A549 (cell line): ENCODE data around the gene CST4. TPM values are rescaled to one million over a fixed set of nuclear protein-coding genes. Genes with fewer than 3 reads are reported as not detected.

Experiments
- ATAC-seq, 2 experiments: fragments of 200-7000 bp in 1 of 2; fragments of >200 bp in 1 of 2; cut with Nextera tagmentation in 1 of 2; cut with Tn5 transposase in 1 of 2; 3 replicates each; pipeline versions ENCODE4 v1.8.0 to v1.9.1; 2018 to 2020; ENCODE audit warnings: mild to moderate bottlenecking in 1 of 2, moderate library complexity in 1 of 2
- CTCF ChIA-PET: fragments of 300-600 bp; sonication (Branson Sonifier 250); formaldehyde crosslinking; extraction: SDS; loops from one replicate; lab custom pipeline; 2021; ENCODE audit warnings: antibody characterized with exemption, inconsistent platforms; lab: Yijun Ruan, JAX
- POLR2A ChIA-PET: fragments of 350-600 bp; formaldehyde crosslinking; extraction: SDS; loops from one replicate; lab custom pipeline; 2021; ENCODE audit warnings: antibody characterized with exemption, inconsistent platforms; lab: Yijun Ruan, JAX
- DNase-seq, 2 experiments: peaks; one replicate each; pipeline versions ENCODE4 v3.0.0 to v3.0.0-alpha.2; 2011 to 2016; ENCODE audit warnings: low read depth in 1 of 2, low spot score in 1 of 2
- FAIRE-seq: peaks from 2 replicates; lab custom pipeline; 2011; peaks lifted over from hg19 to GRCh38; lab: Jason Lieb, UNC
- H3K27ac ChIP-seq, 2 experiments: fragments of >200 bp; sonication (Bioruptor Twin); formaldehyde crosslinking; 3 replicates each; pipeline ENCODE4 v1.5.1; 2016 to 2017
- H3K4me1 ChIP-seq: fragments of >200 bp; sonication (Bioruptor Twin); formaldehyde crosslinking; 3 replicates; pipeline ENCODE4 v1.6.1; 2016
- H3K4me2 ChIP-seq: fragments of >200 bp; sonication (Bioruptor Twin); formaldehyde crosslinking; 3 replicates; pipeline ENCODE4 v1.6.1; 2016
- H3K4me3 ChIP-seq: fragments of >200 bp; sonication (Bioruptor Twin); formaldehyde crosslinking; 3 replicates; pipeline ENCODE4 v1.5.1; 2016
- H3K9me3 ChIP-seq: fragments of >200 bp; sonication (Bioruptor Twin); formaldehyde crosslinking; 3 replicates; pipeline ENCODE4 v1.6.1; 2016
- CBX2 ChIP-seq: fragments of 200-600 bp; sonication (generic); IDR thresholded peaks from 2 replicates; pipeline ENCODE4 v1.6.1; 2016; ENCODE audit warnings: low read depth, mild to moderate bottlenecking, borderline replicate concordance
- CBX8 ChIP-seq: fragments of 200-600 bp; sonication (generic); IDR thresholded peaks from 2 replicates; pipeline ENCODE4 v1.6.1; 2016
- CHD2 ChIP-seq: fragments of 150-350 bp; IDR thresholded peaks from 2 replicates; pipeline ENCODE4 v1.6.1; 2014; ENCODE audit warnings: low read length; ENCODE audit not compliant: partially characterized antibody
- CHD4 ChIP-seq: fragments of 200-600 bp; sonication (generic); IDR thresholded peaks from 2 replicates; pipeline ENCODE4 v1.6.1; 2016; ENCODE audit warnings: antibody characterized with exemption, mild to moderate bottlenecking, borderline replicate concordance
- EHF ChIP-seq: fragments of 250-450 bp; sonication (Bioruptor Pico); IDR thresholded peaks from 2 replicates; pipeline ENCODE4 v1.5.0; 2020; ENCODE audit warnings: mild to moderate bottlenecking
- EHMT2 ChIP-seq: fragments of 200-600 bp; sonication (generic); IDR thresholded peaks from 2 replicates; pipeline ENCODE4 v1.6.1; 2016; ENCODE audit warnings: antibody characterized with exemption, low read depth, mild to moderate bottlenecking, moderate library complexity
- ELK1 ChIP-seq: fragments of 150-350 bp; IDR thresholded peaks from 2 replicates; pipeline ENCODE4 v1.6.1; 2014; ENCODE audit warnings: low read depth, mild to moderate bottlenecking, low read length
- ESRRA ChIP-seq: fragments of 150-350 bp; IDR thresholded peaks from 2 replicates; pipeline ENCODE4 v1.6.1; 2014; ENCODE audit warnings: mild to moderate bottlenecking, low read length, borderline replicate concordance
- FOSB ChIP-seq: fragments of 250-450 bp; sonication (Bioruptor Pico); IDR thresholded peaks from 2 replicates; pipeline ENCODE4 v1.5.0; 2020; ENCODE audit warnings: mild to moderate bottlenecking, moderate library complexity
- FOSL2 ChIP-seq, 2 experiments: fragments of 450-650 bp in 1 of 2; fragments of >200 bp in 1 of 2; sonication (Bioruptor Twin) in 1 of 2; formaldehyde crosslinking; IDR thresholded peaks; 2 replicates each; pipeline versions ENCODE4 v1.5.0 to v1.6.1; 2016 to 2020; ENCODE audit warnings: mild to moderate bottlenecking in 1 of 2, moderate library complexity in 1 of 2
- HDAC2 ChIP-seq: fragments of 200-600 bp; sonication (generic); IDR thresholded peaks from 2 replicates; pipeline ENCODE4 v1.6.1; 2016
- JUN ChIP-seq, 2 experiments: fragments of >200 bp; sonication (Bioruptor Twin); formaldehyde crosslinking; IDR thresholded peaks; 2 replicates in 1 of 2; 3 replicates in 1 of 2; pipeline ENCODE4 v1.6.1; 2016 to 2017
- KDM5A ChIP-seq: fragments of 200-600 bp; sonication (generic); IDR thresholded peaks from 2 replicates; pipeline ENCODE4 v1.6.1; 2016; ENCODE audit warnings: antibody characterized with exemption, mild to moderate bottlenecking
- MAZ ChIP-seq: fragments of 150-350 bp; IDR thresholded peaks from 2 replicates; pipeline ENCODE4 v1.6.1; 2014; ENCODE audit warnings: antibody characterized with exemption, low read depth, low read length, borderline replicate concordance
- MYC ChIP-seq: IDR thresholded peaks from 2 replicates; pipeline ENCODE4 v1.6.1; 2012; ENCODE audit warnings: mild to moderate bottlenecking, inconsistent platforms, low read length, improper control_type of control experiment, borderline replicate concordance
- NPAS2 ChIP-seq: fragments of 250-450 bp; sonication (Bioruptor Pico); IDR thresholded peaks from 2 replicates; pipeline ENCODE4 v1.8.0; 2022; ENCODE audit warnings: mild to moderate bottlenecking, moderate library complexity, borderline replicate concordance
- RAD21 ChIP-seq, 2 experiments: fragments of >200 bp in 1 of 2; sonication (Bioruptor Twin) in 1 of 2; formaldehyde crosslinking in 1 of 2; IDR thresholded peaks in 1 of 2; conservative IDR thresholded peaks in 1 of 2; 2 replicates in 1 of 2; 3 replicates in 1 of 2; pipeline ENCODE4 v1.6.1; 2012 to 2018; ENCODE audit warnings: inconsistent platforms in 1 of 2
- RCOR1 ChIP-seq: fragments of 150-350 bp; IDR thresholded peaks from 2 replicates; pipeline ENCODE4 v1.6.1; 2014; ENCODE audit warnings: antibody characterized with exemption, low read length, low read depth
- RNF2 ChIP-seq: fragments of 200-600 bp; sonication (generic); IDR thresholded peaks from 2 replicates; pipeline ENCODE4 v1.6.1; 2016; ENCODE audit warnings: low read depth, mild to moderate bottlenecking, antibody characterized with exemption, moderate library complexity, borderline replicate concordance
- SMC3 ChIP-seq: fragments of >200 bp; sonication (Bioruptor Twin); formaldehyde crosslinking; IDR thresholded peaks from 3 replicates; pipeline ENCODE4 v1.6.1; 2018; ENCODE audit warnings: inconsistent platforms
- TFCP2L1 ChIP-seq: fragments of 250-450 bp; sonication (Bioruptor Pico); IDR thresholded peaks from 2 replicates; pipeline ENCODE4 v1.5.0; 2021; ENCODE audit warnings: mild to moderate bottlenecking
- ZC3H11A ChIP-seq: fragments of 450-650 bp; IDR thresholded peaks from 2 replicates; pipeline ENCODE4 v1.6.1; 2014; ENCODE audit warnings: antibody characterized with exemption, mild to moderate bottlenecking
- WGBS: methylation state at CpG from one replicate; pipeline ENCODE4 v1.1.6; 2017; ENCODE audit errors: missing lambda C conversion rate; 5-methylcytosine and 5-hydroxymethylcytosine counted together
- polyA plus RNA-seq, 4 experiments: library from polyadenylated mRNA; depleted of rRNA in 3 of 4; stranded (reverse); fragments of >200 nt; fragmentation: RNase III in 1 of 4; extraction: RNeasy Plus Mini Kit Qiagen cat#74134 plus additional on column Dnase treatment in 1 of 4; gene quantifications; 2 replicates in 3 of 4; 3 replicates in 1 of 4; pipeline ENCODE4 v1.2.3, GENCODE V29; 2011 to 2017
- TF ChIP-seq, protein P1 (sequence below): fragments of 200-600 bp; sonication (generic); IDR thresholded peaks from 2 replicates; pipeline ENCODE4 v1.6.1; 2016; ENCODE audit warnings: antibody characterized with exemption, mild to moderate bottlenecking, moderate library complexity
- TF ChIP-seq, protein P2 (sequence below): IDR thresholded peaks from 2 replicates; pipeline ENCODE4 v1.6.1; 2012; ENCODE audit warnings: low read depth, borderline replicate concordance
- TF ChIP-seq, protein P3 (sequence below): fragments of >200 bp; sonication (Bioruptor Twin); formaldehyde crosslinking; IDR thresholded peaks from 3 replicates; pipeline ENCODE4 v1.6.1; 2016

The CST4 gene
- polyA plus RNA-seq, 2 of the 4 experiments (the other 2 are of a cell fraction) = not detected

GRCh38 chr20:23684261-23684660 lies 4.6 kb downstream of the CST4 start (continued):
- TF ChIP-seq, protein P1, sequence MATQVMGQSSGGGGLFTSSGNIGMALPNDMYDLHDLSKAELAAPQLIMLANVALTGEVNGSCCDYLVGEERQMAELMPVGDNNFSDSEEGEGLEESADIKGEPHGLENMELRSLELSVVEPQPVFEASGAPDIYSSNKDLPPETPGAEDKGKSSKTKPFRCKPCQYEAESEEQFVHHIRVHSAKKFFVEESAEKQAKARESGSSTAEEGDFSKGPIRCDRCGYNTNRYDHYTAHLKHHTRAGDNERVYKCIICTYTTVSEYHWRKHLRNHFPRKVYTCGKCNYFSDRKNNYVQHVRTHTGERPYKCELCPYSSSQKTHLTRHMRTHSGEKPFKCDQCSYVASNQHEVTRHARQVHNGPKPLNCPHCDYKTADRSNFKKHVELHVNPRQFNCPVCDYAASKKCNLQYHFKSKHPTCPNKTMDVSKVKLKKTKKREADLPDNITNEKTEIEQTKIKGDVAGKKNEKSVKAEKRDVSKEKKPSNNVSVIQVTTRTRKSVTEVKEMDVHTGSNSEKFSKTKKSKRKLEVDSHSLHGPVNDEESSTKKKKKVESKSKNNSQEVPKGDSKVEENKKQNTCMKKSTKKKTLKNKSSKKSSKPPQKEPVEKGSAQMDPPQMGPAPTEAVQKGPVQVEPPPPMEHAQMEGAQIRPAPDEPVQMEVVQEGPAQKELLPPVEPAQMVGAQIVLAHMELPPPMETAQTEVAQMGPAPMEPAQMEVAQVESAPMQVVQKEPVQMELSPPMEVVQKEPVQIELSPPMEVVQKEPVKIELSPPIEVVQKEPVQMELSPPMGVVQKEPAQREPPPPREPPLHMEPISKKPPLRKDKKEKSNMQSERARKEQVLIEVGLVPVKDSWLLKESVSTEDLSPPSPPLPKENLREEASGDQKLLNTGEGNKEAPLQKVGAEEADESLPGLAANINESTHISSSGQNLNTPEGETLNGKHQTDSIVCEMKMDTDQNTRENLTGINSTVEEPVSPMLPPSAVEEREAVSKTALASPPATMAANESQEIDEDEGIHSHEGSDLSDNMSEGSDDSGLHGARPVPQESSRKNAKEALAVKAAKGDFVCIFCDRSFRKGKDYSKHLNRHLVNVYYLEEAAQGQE = no peak
- TF ChIP-seq HDAC2 (no peak), FOSL2 (IDR thresholded peaks at IDR 0.05) (no peak), FOSL2 (CRISPR knock-in tag; IDR thresholded peaks at IDR 0.05) (no peak), ELK1 (no peak), KDM5A (no peak), SMC3 (no peak), MYC (no peak), JUN (IDR thresholded peaks at IDR 0.05) (no peak), RAD21 (conservative IDR thresholded peaks at IDR 0.05 in 1 of 2, IDR thresholded peaks at IDR 0.05 in 1 of 2) (no peak)

DNA sequence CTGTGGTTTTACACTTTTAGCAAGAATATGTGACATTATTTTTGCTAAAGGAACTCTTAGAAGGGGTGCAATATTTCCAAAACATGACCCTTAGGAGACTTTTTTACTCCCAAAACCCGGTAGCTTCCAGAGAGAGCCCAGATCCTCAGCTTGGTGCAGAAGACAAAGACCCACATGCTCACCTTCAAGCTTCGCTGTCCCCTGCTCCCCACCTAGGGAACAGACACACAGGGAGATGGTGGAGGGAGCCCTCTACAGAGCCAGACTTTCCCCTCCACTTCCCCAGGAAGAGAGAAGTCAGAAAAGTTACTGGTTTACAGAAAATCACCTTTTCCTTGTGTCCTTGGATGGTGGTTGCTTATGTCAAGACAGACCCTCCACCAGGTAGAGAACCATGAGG lies 5.0 kb downstream of the CST4 start:
- H3K4me3 ChIP-seq = no peak overlapping the region
- TF ChIP-seq RCOR1 (no peak), JUN (IDR thresholded peaks at IDR 0.05) (no peak), FOSB (CRISPR knock-in tag) (no peak), RNF2 (no peak), CBX2 (no peak), EHF (CRISPR knock-in tag) (no peak), ZC3H11A (no peak), EHMT2 (no peak), MYC (no peak), NPAS2 (no peak), CHD4 (no peak), CBX8 (no peak), TFCP2L1 (CRISPR knock-in tag) (no peak), CHD2 (no peak), MAZ (no peak), ESRRA (no peak)
- TF ChIP-seq, protein P2, sequence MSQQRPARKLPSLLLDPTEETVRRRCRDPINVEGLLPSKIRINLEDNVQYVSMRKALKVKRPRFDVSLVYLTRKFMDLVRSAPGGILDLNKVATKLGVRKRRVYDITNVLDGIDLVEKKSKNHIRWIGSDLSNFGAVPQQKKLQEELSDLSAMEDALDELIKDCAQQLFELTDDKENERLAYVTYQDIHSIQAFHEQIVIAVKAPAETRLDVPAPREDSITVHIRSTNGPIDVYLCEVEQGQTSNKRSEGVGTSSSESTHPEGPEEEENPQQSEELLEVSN = no peak
- TF ChIP-seq, protein P1 = no peak
- TF ChIP-seq, protein P3, sequence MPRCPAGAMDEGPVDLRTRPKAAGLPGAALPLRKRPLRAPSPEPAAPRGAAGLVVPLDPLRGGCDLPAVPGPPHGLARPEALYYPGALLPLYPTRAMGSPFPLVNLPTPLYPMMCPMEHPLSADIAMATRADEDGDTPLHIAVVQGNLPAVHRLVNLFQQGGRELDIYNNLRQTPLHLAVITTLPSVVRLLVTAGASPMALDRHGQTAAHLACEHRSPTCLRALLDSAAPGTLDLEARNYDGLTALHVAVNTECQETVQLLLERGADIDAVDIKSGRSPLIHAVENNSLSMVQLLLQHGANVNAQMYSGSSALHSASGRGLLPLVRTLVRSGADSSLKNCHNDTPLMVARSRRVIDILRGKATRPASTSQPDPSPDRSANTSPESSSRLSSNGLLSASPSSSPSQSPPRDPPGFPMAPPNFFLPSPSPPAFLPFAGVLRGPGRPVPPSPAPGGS = no peak
- no peak for FAIRE-seq
- H3K4me2 ChIP-seq = no peak overlapping the region
- WGBS = 67% methylated on average over 2 of the region's 2 CpGs
- no peak for DNase-seq
- no peaks in the 10 kb centered on the region for H3K9me3 ChIP-seq
- ChIA-PET CTCF (interaction anchor here (1.6 to 1.7 kb wide), 2 partner anchors 15 to 77 kb away, joined by 4 to 5 read pairs; no protein-coding TSS in a partner anchor), POLR2A (no interaction called here)
- H3K27ac ChIP-seq = no peak overlapping the region
- no peak for ATAC-seq
- H3K4me1 ChIP-seq = no peaks in the 10 kb centered on the region
